Hepatocyte (in vitro differentiated cells): ENCODE measurements around the gene INVS. TPM values are rescaled to one million over a fixed set of nuclear protein-coding genes. Genes with fewer than 3 reads are reported as not detected.

Experiments used
- DNase-seq: peaks from one replicate; pipeline ENCODE4 v3.0.0-alpha.2; 2016; ENCODE audit warnings: low spot score
- H2AFZ ChIP-seq: fragments of 200-600 bp; sonication (generic); 2 replicates; pipeline ENCODE4 v1.6.0; 2016; ENCODE audit warnings: antibody characterized with exemption, mild to moderate bottlenecking
- H3K27ac ChIP-seq: fragments of 200-600 bp; sonication (generic); 2 replicates; pipeline ENCODE4 v1.5.1; 2016; ENCODE audit warnings: mild to moderate bottlenecking
- H3K27me3 ChIP-seq: fragments of 200-600 bp; sonication (generic); 2 replicates; pipeline ENCODE4 v1.6.1; 2016
- H3K36me3 ChIP-seq: fragments of 200-600 bp; sonication (generic); replicated peaks from 2 replicates; pipeline ENCODE4 v1.5.1; 2016; ENCODE audit warnings: low read depth; ENCODE audit not compliant: insufficient read depth
- H3K4me1 ChIP-seq: fragments of 200-600 bp; sonication (generic); 2 replicates; pipeline ENCODE4 v1.5.1; 2016; ENCODE audit warnings: mild to moderate bottlenecking, moderate library complexity; ENCODE audit not compliant: insufficient read depth
- H3K4me2 ChIP-seq: fragments of 200-600 bp; sonication (generic); 2 replicates; pipeline ENCODE4 v1.6.0; 2016
- H3K4me3 ChIP-seq: fragments of 200-600 bp; sonication (generic); 2 replicates; pipeline ENCODE4 v1.5.1; 2016; ENCODE audit warnings: mild to moderate bottlenecking
- H3K79me2 ChIP-seq: fragments of 200-600 bp; sonication (generic); 2 replicates; pipeline ENCODE4 v1.6.0; 2017; ENCODE audit warnings: mild to moderate bottlenecking
- H3K9me2 ChIP-seq: fragments of 200-600 bp; sonication (generic); replicated peaks from 2 replicates; pipeline ENCODE4 v1.6.0; 2017; ENCODE audit warnings: mild to moderate bottlenecking; ENCODE audit not compliant: insufficient read depth
- H3K9me3 ChIP-seq: fragments of 200-600 bp; sonication (generic); 2 replicates; pipeline ENCODE4 v1.5.1; 2016; ENCODE audit warnings: low read depth, mild to moderate bottlenecking
- H4K20me1 ChIP-seq: fragments of 200-600 bp; sonication (generic); 2 replicates; pipeline ENCODE4 v1.6.0; 2016; ENCODE audit warnings: mild to moderate bottlenecking; ENCODE audit not compliant: insufficient read depth, poor library complexity, severe bottlenecking
- CTCF ChIP-seq: fragments of 200-600 bp; sonication (generic); IDR thresholded peaks from 2 replicates; pipeline ENCODE4 v1.5.1; 2016; ENCODE audit warnings: antibody characterized with exemption, mild to moderate bottlenecking; ENCODE audit not compliant: poor library complexity
- EZH2 ChIP-seq: fragments of 200-600 bp; sonication (generic); IDR thresholded peaks from 2 replicates; pipeline ENCODE4 v1.6.1; 2016; ENCODE audit warnings: antibody characterized with exemption, mild to moderate bottlenecking, borderline replicate concordance
- EZH2phosphoT487 ChIP-seq: fragments of 200-600 bp; sonication (generic); IDR thresholded peaks from one replicate; pipeline ENCODE4 v1.6.1; 2018; ENCODE audit warnings: antibody characterized with exemption, mild to moderate bottlenecking, low read depth, moderate library complexity; ENCODE audit not compliant: unreplicated experiment, severe bottlenecking
- WGBS: methylation state at CpG from one replicate; pipeline ENCODE4 v1.1.6; 2016; ENCODE audit warnings: low lambda C conversion rate; ENCODE audit errors: missing lambda C conversion rate; 5-methylcytosine and 5-hydroxymethylcytosine counted together
- polyA plus RNA-seq: library from polyadenylated mRNA; unstranded; fragments of >200 nt; fragmentation: Nextera tagmentation; extraction: Ambion mirVana; gene quantifications from 2 replicates; pipeline ENCODE4 v1.2.1, GENCODE V29; 2016
- total RNA-seq: library from RNA; depleted of rRNA; stranded (reverse); fragments of >200 nt; gene quantifications from 2 replicates; pipeline ENCODE4 v1.2.3, GENCODE V29; 2014

INVS gene
- total and polyA plus RNA-seq, 2 experiments from 2014 or later: 10.1 to 26.5 TPM

GRCh38 chr9:100108559-100108958 lies 9.5 kb downstream of the INVS start:
- no peaks in the 10 kb centered on the region for H3K4me1 ChIP-seq
- TF ChIP-seq EZH2phosphoT487 (no peak), CTCF (no peak), EZH2 (no peak)
- H3K4me2 ChIP-seq: no peak overlapping the region
- H3K79me2 ChIP-seq: peaks cover 8% of the 10 kb centered on the region
- H3K9me2 ChIP-seq: no peaks in the 10 kb centered on the region
- DNase-seq: no peak
- H3K9me3 ChIP-seq: no peaks in the 10 kb centered on the region
- H2AFZ ChIP-seq: no peak overlapping the region
- no peaks in the 10 kb centered on the region for H4K20me1 ChIP-seq
- no peaks in the 10 kb centered on the region for H3K27me3 ChIP-seq
- 100% methylated on average over 2 of the region's 2 CpGs for WGBS
- H3K4me3 ChIP-seq: no peak overlapping the region
- no peak overlapping the region for H3K27ac ChIP-seq
- H3K36me3 ChIP-seq: no peaks in the 10 kb centered on the region

- H3K36me3 ChIP-seq: no peaks in the 10 kb centered on the region
- DNase-seq: peak; percentile 50
- 87% methylated on average over 4 of the region's 4 CpGs for WGBS
- peaks cover 11% of the 10 kb centered on the region for H3K79me2 ChIP-seq
- no peaks in the 10 kb centered on the region for H3K9me3 ChIP-seq
- H3K27me3 ChIP-seq: no peaks in the 10 kb centered on the region
- H3K27ac ChIP-seq: no peak overlapping the region
- H3K9me2 ChIP-seq: no peaks in the 10 kb centered on the region
- no peaks in the 10 kb centered on the region for H4K20me1 ChIP-seq
- no peak overlapping the region for H3K4me2 ChIP-seq
- no peak for TF ChIP-seq EZH2phosphoT487
- TF ChIP-seq CTCF: no peak
- TF ChIP-seq EZH2: no peak
- no peak overlapping the region for H3K4me3 ChIP-seq
- no peaks in the 10 kb centered on the region for H3K4me1 ChIP-seq
- H2AFZ ChIP-seq: no peak overlapping the region
These were observed 12.2 kb downstream of the INVS start for GRCh38 chr9:100111235-100111634.

GRCh38 chr9:100112677-100113336 lies 13.8 kb downstream of the INVS start:
- Histone ChIP-seq H3K27me3 (no peaks in the 10 kb centered on the region), H3K4me3 (no peak overlapping the region), H3K9me3 (no peaks in the 10 kb centered on the region), H3K4me2 (no peak overlapping the region), H4K20me1 (no peaks in the 10 kb centered on the region), H3K79me2 (peaks cover 11% of the 10 kb centered on the region), H3K4me1 (no peaks in the 10 kb centered on the region), H2AFZ (no peak overlapping the region), H3K36me3 (no peaks in the 10 kb centered on the region), H3K27ac (no peak overlapping the region), H3K9me2 (no peaks in the 10 kb centered on the region)
- no peak for TF ChIP-seq EZH2phosphoT487
- TF ChIP-seq EZH2: no peak
- no peak for TF ChIP-seq CTCF
- WGBS: 81% methylated on average over 2 of the region's 2 CpGs
- no peak for DNase-seq
